Brain microvascular endothelial cell (primary cell): Measurements from ENCODE around the gene LDLRAD4.

Source experiments
- DNase-seq: peaks from one replicate; pipeline ENCODE4 v3.0.0-alpha.2; 2020
- H3K27ac ChIP-seq: fragments of 250-450 bp; sonication (Bioruptor Pico); 2 replicates; pipeline ENCODE4 v1.5.1; 2020; ENCODE audit warnings: mild to moderate bottlenecking, moderate library complexity
- H3K27me3 ChIP-seq: fragments of 250-450 bp; sonication (Bioruptor Pico); replicated peaks from 2 replicates; pipeline ENCODE4 v1.5.1; 2020; ENCODE audit warnings: mild to moderate bottlenecking
- H3K36me3 ChIP-seq: fragments of 250-450 bp; sonication (Bioruptor Pico); replicated peaks from 2 replicates; pipeline ENCODE4 v1.5.1; 2020; ENCODE audit warnings: mild to moderate bottlenecking
- H3K4me3 ChIP-seq: 2 replicates; pipeline ENCODE4 v1.5.1; 2011; ENCODE audit warnings: low read depth, mild to moderate bottlenecking, control low read depth, low read length, moderate library complexity
- CTCF ChIP-seq: IDR thresholded peaks from 2 replicates; pipeline ENCODE4 v1.5.1; 2011; ENCODE audit warnings: low read depth, mild to moderate bottlenecking, moderate library complexity, low read length, control low read depth, inconsistent platforms; ENCODE audit errors: missing control alignments
- in situ Hi-C: cut with HindIII; loops from 2 replicates; pipeline ENCODE4 v1.10.0; 2017; ENCODE audit warnings: low sequenced_read_pairs, low pct_ligation_motif_present

LDLRAD4 gene

GRCh38 chr18:13647761-13648160 lies 429.2 kb downstream of the LDLRAD4 start:
- no peak for DNase-seq
- in situ Hi-C loops = no loop called here

GRCh38 chr18:13649397-13650390 lies 431.1 kb downstream of the LDLRAD4 start:
- Histone ChIP-seq H3K4me3 (no peak overlapping the region), H3K36me3 (no peaks in the 10 kb centered on the region), H3K27me3 (no peaks in the 10 kb centered on the region), H3K27ac (no peak overlapping the region)
- TF ChIP-seq CTCF = no peak
- in situ Hi-C loops = no loop called here
- DNase-seq = no peak

More at GRCh38 chr18:13647761-13648160, 429.2 kb downstream of the LDLRAD4 start:
- Histone ChIP-seq H3K4me3 (no peak overlapping the region), H3K27ac (no peak overlapping the region), H3K27me3 (no peaks in the 10 kb centered on the region), H3K36me3 (no peaks in the 10 kb centered on the region)
- TF ChIP-seq CTCF = no peak

- in situ Hi-C loops = no loop called here
- DNase-seq = no peak
- TF ChIP-seq CTCF = no peak
- Histone ChIP-seq H3K27ac (no peak overlapping the region), H3K4me3 (no peak overlapping the region), H3K36me3 (no peaks in the 10 kb centered on the region), H3K27me3 (no peaks in the 10 kb centered on the region)
Measured at GRCh38 chr18:13653746-13654433, 435.3 kb downstream of the LDLRAD4 start.

- Histone ChIP-seq H3K4me3 (no peak overlapping the region), H3K27me3 (no peaks in the 10 kb centered on the region), H3K27ac (no peak overlapping the region), H3K36me3 (no peaks in the 10 kb centered on the region)
- in situ Hi-C loops = no loop called here
- no peak for DNase-seq
- no peak for TF ChIP-seq CTCF
Measured at GRCh38 chr18:13657974-13658373, 439.4 kb downstream of the LDLRAD4 start.

GRCh38 chr18:13658436-13659204 lies 440.1 kb downstream of the LDLRAD4 start:
- Histone ChIP-seq H3K4me3 (no peak overlapping the region), H3K27ac (no peak overlapping the region), H3K27me3 (no peaks in the 10 kb centered on the region), H3K36me3 (no peaks in the 10 kb centered on the region)
- no peak for DNase-seq
- in situ Hi-C loops = no loop called here
- no peak for TF ChIP-seq CTCF
